Type B pancreatic cell (in vitro differentiated cells): Measurements from ENCODE around the gene P2RY11. TPM values are rescaled to one million over a fixed set of nuclear protein-coding genes. Genes with fewer than 3 reads are reported as not detected.

ENCODE experiments used
- DNase-seq: peaks from one replicate; pipeline ENCODE4 v3.0.0; 2021; ENCODE audit warnings: mixed read lengths; ENCODE audit not compliant: unreplicated experiment; ENCODE audit errors: extremely low spot score
- H3K27ac Mint-ChIP-seq: 2 replicates; pipeline ENCODE4 v1.8.0; 2021; ENCODE audit warnings: mild to moderate bottlenecking, mixed read lengths
- H3K27me3 Mint-ChIP-seq: 2 replicates; pipeline ENCODE4 v1.8.0; 2021; ENCODE audit warnings: mixed read lengths
- H3K36me3 Mint-ChIP-seq: 2 replicates; pipeline ENCODE4 v1.8.0; 2021; ENCODE audit warnings: mixed read lengths
- H3K4me1 Mint-ChIP-seq: one replicate; pipeline ENCODE4 v1.8.0; 2021; ENCODE audit warnings: mixed read lengths; ENCODE audit not compliant: unreplicated experiment
- H3K4me3 Mint-ChIP-seq: 2 replicates; pipeline ENCODE4 v1.8.0; 2021; ENCODE audit warnings: mild to moderate bottlenecking, mixed read lengths
- H3K9me3 Mint-ChIP-seq: 2 replicates; pipeline ENCODE4 v1.8.0; 2021; ENCODE audit warnings: mixed read lengths
- CTCF ChIP-seq: fragments of 200-600 bp; sonication (generic); conservative IDR thresholded peaks from 2 replicates; pipeline ENCODE4 v1.5.0; 2021; ENCODE audit warnings: antibody characterized with exemption, mild to moderate bottlenecking
- total RNA-seq: library from RNA; stranded (reverse); gene quantifications from 2 replicates; pipeline ENCODE4 v1.2.1, GENCODE V29; 2021; ENCODE audit warnings: low replicate concordance

Gene P2RY11
- total RNA-seq, 1 donor from 2014 or later, result 26.0 TPM

- DNase-seq, result no peak
- Mint-ChIP-seq H3K27me3 (no peaks in the 10 kb centered on the region), H3K4me3 (peak overlapping the region; percentile 90), H3K9me3 (no peaks in the 10 kb centered on the region), H3K36me3 (no peaks in the 10 kb centered on the region), H3K27ac (no peak overlapping the region), H3K4me1 (peaks cover 14% of the 10 kb centered on the region)
- no peak for TF ChIP-seq CTCF
These were observed 3.6 kb upstream of the P2RY11 start for GRCh38 chr19:10107817-10108367.

GRCh38 chr19:10109528-10109927 lies 2.0 kb upstream of the P2RY11 start:
- DNase-seq, result no peak
- Mint-ChIP-seq H3K36me3 (no peaks in the 10 kb centered on the region), H3K27ac (no peak overlapping the region)

GRCh38 chr19:10110076-10110971 lies 1.2 kb upstream of the P2RY11 start:
- no peaks in the 10 kb centered on the region for H3K36me3 Mint-ChIP-seq
- H3K27me3 Mint-ChIP-seq, result no peaks in the 10 kb centered on the region

More at GRCh38 chr19:10109528-10109927, 2.0 kb upstream of the P2RY11 start:
- Mint-ChIP-seq H3K4me1 (peaks cover 15% of the 10 kb centered on the region), H3K9me3 (no peaks in the 10 kb centered on the region), H3K27me3 (no peaks in the 10 kb centered on the region), H3K4me3 (no peak overlapping the region)
- no peak for TF ChIP-seq CTCF

GRCh38 chr19:10110972-10111317 lies 548 bp upstream of the P2RY11 start:
- no peak for TF ChIP-seq CTCF
- H3K27me3 Mint-ChIP-seq, result no peaks in the 10 kb centered on the region
- DNase-seq, result no peak
- no peaks in the 10 kb centered on the region for H3K36me3 Mint-ChIP-seq
- H3K9me3 Mint-ChIP-seq, result no peaks in the 10 kb centered on the region
- H3K4me3 Mint-ChIP-seq, result no peak overlapping the region
- no peak overlapping the region for H3K27ac Mint-ChIP-seq
- peaks cover 12% of the 10 kb centered on the region for H3K4me1 Mint-ChIP-seq

More at GRCh38 chr19:10110076-10110971, 1.2 kb upstream of the P2RY11 start:
- TF ChIP-seq CTCF, result no peak
- peaks cover 12% of the 10 kb centered on the region for H3K4me1 Mint-ChIP-seq
- no peak overlapping the region for H3K4me3 Mint-ChIP-seq
- H3K9me3 Mint-ChIP-seq, result no peaks in the 10 kb centered on the region
- DNase-seq, result no peak
- H3K27ac Mint-ChIP-seq, result no peak overlapping the region

- Mint-ChIP-seq H3K27me3 (no peaks in the 10 kb centered on the region), H3K36me3 (no peaks in the 10 kb centered on the region), H3K4me3 (no peak overlapping the region), H3K4me1 (peaks cover 7% of the 10 kb centered on the region), H3K9me3 (no peaks in the 10 kb centered on the region), H3K27ac (peak overlapping the region; percentile 36)
- TF ChIP-seq CTCF, result no peak
- DNase-seq, result no peak
These were observed 706 bp downstream of the P2RY11 start for GRCh38 chr19:10112037-10112761.
